Measurements from ENCODE around the gene ERRFI1. TPM values are rescaled to one million over a fixed set of nuclear protein-coding genes. Genes with fewer than 3 reads are reported as not detected.
A peak's percentile ranks its signal among the peaks of the same experiment; 100 is the strongest.

Gene ERRFI1
- total RNA-seq, 2 experiments from 2014 or later = 3.6 TPM

DNA sequence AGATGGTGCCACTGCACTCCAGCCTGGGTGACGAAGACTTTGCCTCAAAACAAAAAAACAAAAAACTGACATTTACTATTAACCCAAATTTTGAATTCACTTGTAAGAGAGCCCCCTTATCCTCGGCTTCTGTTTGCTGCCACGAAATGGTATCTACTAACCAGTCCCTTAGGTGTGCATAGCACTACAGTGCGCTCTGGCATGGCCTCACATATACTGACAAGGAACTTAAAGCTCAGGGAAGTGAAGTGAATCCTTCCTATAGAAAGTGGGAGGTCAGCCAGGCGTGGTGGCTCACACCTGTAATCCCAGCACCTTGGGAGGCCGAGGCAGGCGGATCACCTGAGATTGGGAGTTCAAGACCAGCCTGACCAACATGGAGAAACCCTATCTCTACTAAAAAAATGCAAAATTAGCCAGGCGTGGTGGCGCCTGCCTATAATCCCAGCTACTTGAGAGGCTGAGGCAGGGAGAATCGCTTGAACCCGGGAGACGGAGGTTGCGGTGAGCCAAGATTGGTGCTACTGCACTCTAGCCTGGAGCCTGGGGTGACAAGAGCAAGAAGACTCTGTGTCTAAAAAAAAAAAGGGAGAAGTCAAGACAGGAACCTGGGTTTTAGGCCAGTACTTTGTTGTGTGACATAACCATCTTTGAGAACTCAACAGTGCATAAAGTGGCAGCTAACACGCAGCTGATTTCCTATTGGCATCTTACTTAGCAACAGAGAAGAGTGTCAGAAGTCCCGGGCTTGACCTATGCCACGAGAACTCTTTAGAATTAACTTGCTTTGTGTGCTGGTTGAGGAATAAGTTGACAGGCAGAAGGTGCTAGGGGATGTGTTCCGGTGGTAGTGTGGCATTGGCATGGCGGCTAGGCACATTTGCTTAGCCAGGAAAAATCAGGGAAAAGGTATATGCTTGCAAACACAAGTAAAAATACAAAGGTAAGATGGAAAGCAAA lies 16.8 kb downstream of the ERRFI1 start:
- Mint-ChIP-seq H3K4me3 (no peak overlapping the region), H3K27ac (no peak overlapping the region), H3K4me1 (ENCODE audit: low read depth) (no peaks in the 10 kb centered on the region), H3K9me3 (no peaks in the 10 kb centered on the region), H3K27me3 (no peaks in the 10 kb centered on the region), H3K36me3 (ENCODE audit: low read depth) (peaks cover 5% of the 10 kb centered on the region)
- CTCF ChIA-PET = no interaction called here
- TF ChIP-seq CTCF (IDR thresholded peaks at IDR 0.05) = no peak
- H3K4me1 ChIP-seq (ENCODE audit: insufficient read depth, low read length) = no peaks in the 10 kb centered on the region
- H3K36me3 ChIP-seq (ENCODE audit: insufficient read depth, low read length) = no peaks in the 10 kb centered on the region
- POLR2A ChIA-PET = no interaction called here
- H3K27me3 ChIP-seq (ENCODE audit: control insufficient read depth in 1 of 2, insufficient read depth in 2 of 2, low read length in 2 of 2) = no peaks in the 10 kb centered on the region
- H3K4me3 ChIP-seq (ENCODE audit: low read length) = no peak overlapping the region
- H3K9me3 ChIP-seq (ENCODE audit: control insufficient read depth in 1 of 2, insufficient read depth in 1 of 2, low read length in 2 of 2) = no peaks in the 10 kb centered on the region
- ATAC-seq (ENCODE audit: poor library complexity) = no peak
- DNase-seq = no peak
- intact Hi-C loops (cut with DNase I, micrococcal nuclease) = loop anchor here in 1 of 2 experiments (10.0 kb wide), 1 partner anchor 715 kb away; no protein-coding TSS in a partner anchor
- H3K27ac ChIP-seq (ENCODE audit: low read depth in 1 of 2, low read length in 2 of 2) = no peak overlapping the region

- Histone ChIP-seq H3K36me3 (ENCODE audit: insufficient read depth, low read length) (no peaks in the 10 kb centered on the region), H3K4me3 (ENCODE audit: low read length) (no peak overlapping the region), H3K4me1 (ENCODE audit: insufficient read depth, low read length) (no peaks in the 10 kb centered on the region), H3K9me3 (ENCODE audit: control insufficient read depth in 1 of 2, insufficient read depth in 1 of 2, low read length in 2 of 2) (no peaks in the 10 kb centered on the region), H3K27me3 (ENCODE audit: control insufficient read depth in 1 of 2, insufficient read depth in 2 of 2, low read length in 2 of 2) (no peaks in the 10 kb centered on the region), H3K27ac (ENCODE audit: low read depth in 1 of 2, low read length in 2 of 2) (no peak overlapping the region)
- TF ChIP-seq CTCF (IDR thresholded peaks at IDR 0.05) = no peak
- POLR2A ChIA-PET = no interaction called here
- Mint-ChIP-seq H3K27me3 (no peaks in the 10 kb centered on the region), H3K4me1 (ENCODE audit: low read depth) (no peaks in the 10 kb centered on the region), H3K4me3 (no peak overlapping the region), H3K9me3 (no peaks in the 10 kb centered on the region), H3K36me3 (ENCODE audit: low read depth) (peaks cover 12% of the 10 kb centered on the region), H3K27ac (no peak overlapping the region)
- CTCF ChIA-PET = no interaction called here
- ATAC-seq (ENCODE audit: poor library complexity) (no peak), DNase-seq (no peak)
- intact Hi-C loops (cut with DNase I, micrococcal nuclease) = no loop called here
Observed at GRCh38 chr1:8006037-8006963, 19.8 kb downstream of the ERRFI1 start.

- no peak overlapping the region for H3K27ac ChIP-seq (ENCODE audit: low read depth in 1 of 2, low read length in 2 of 2)
- no peaks in the 10 kb centered on the region for H3K4me1 ChIP-seq (ENCODE audit: insufficient read depth, low read length)
- no peaks in the 10 kb centered on the region for H3K9me3 Mint-ChIP-seq
- no peak overlapping the region for H3K4me3 Mint-ChIP-seq
- H3K36me3 Mint-ChIP-seq (ENCODE audit: low read depth) = peaks cover 17% of the 10 kb centered on the region
- H3K36me3 ChIP-seq (ENCODE audit: insufficient read depth, low read length) = no peaks in the 10 kb centered on the region
- ChIA-PET POLR2A (no interaction called here), CTCF (no interaction called here)
- no peak overlapping the region for H3K27ac Mint-ChIP-seq
- peak in 2 of 14 experiments; percentile 28 to 41 for DNase-seq
- intact Hi-C loops (cut with DNase I, micrococcal nuclease) = no loop called here
- no peaks in the 10 kb centered on the region for H3K9me3 ChIP-seq (ENCODE audit: control insufficient read depth in 1 of 2, insufficient read depth in 1 of 2, low read length in 2 of 2)
- ATAC-seq (ENCODE audit: poor library complexity) = no peak
- no peaks in the 10 kb centered on the region for H3K4me1 Mint-ChIP-seq (ENCODE audit: low read depth)
- TF ChIP-seq CTCF (IDR thresholded peaks at IDR 0.05) = no peak
- H3K27me3 Mint-ChIP-seq = no peaks in the 10 kb centered on the region
- H3K4me3 ChIP-seq (ENCODE audit: low read length) = no peak overlapping the region
- H3K27me3 ChIP-seq (ENCODE audit: control insufficient read depth in 1 of 2, insufficient read depth in 2 of 2, low read length in 2 of 2) = no peaks in the 10 kb centered on the region
Observed at GRCh38 chr1:8004803-8005573, 21.1 kb downstream of the ERRFI1 start.

Measured in CD4-positive, alpha-beta T cell (primary cell).